Measurements from ENCODE around the gene UFD1.

The UFD1 gene

GRCh38 chr22:19494676-19495173, 15.7 kb upstream of the UFD1 start:
- no peak for DNase-seq

- DNase-seq = no peak
Observed at GRCh38 chr22:19494001-19494560, 15.1 kb upstream of the UFD1 start.

- no peak for DNase-seq
Observed at GRCh38 chr22:19492504-19493174, 13.6 kb upstream of the UFD1 start.

- no peak for DNase-seq
Observed at GRCh38 chr22:19490628-19491230, 11.7 kb upstream of the UFD1 start.

GRCh38 chr22:19488884-19489843, 10.2 kb upstream of the UFD1 start:
- no peak for DNase-seq

GRCh38 chr22:19488285-19488684, 9.3 kb upstream of the UFD1 start:
- no peak for DNase-seq

GRCh38 chr22:19483481-19484244, 4.7 kb upstream of the UFD1 start:
- no peak for DNase-seq

- no peak for DNase-seq
Observed at GRCh38 chr22:19482297-19482696, 3.3 kb upstream of the UFD1 start.

- no peak for DNase-seq
Observed at GRCh38 chr22:19480789-19481188, 1.8 kb upstream of the UFD1 start.

- no peak for DNase-seq
Observed at GRCh38 chr22:19480173-19480568, 1.2 kb upstream of the UFD1 start.

GRCh38 chr22:19479355-19480172, 571 bp upstream of the UFD1 start, which contains the start of gene CDC45:
TSS of gene CDC45 (plus strand) at chr22:19479920. CDS start at chr22:19479969, 49 bp downstream.
- DNase-seq = peak; percentile 93 to 94

GRCh38 chr22:19478045-19478900, 720 bp downstream of the UFD1 start:
- peak in 1 of 2 experiments; percentile 9 for DNase-seq

- DNase-seq = no peak
Observed at GRCh38 chr22:19477321-19478044, 1.5 kb downstream of the UFD1 start.

- no peak for DNase-seq
Observed at GRCh38 chr22:19476023-19476422, 3.0 kb downstream of the UFD1 start.

GRCh38 chr22:19473578-19473977, 5.4 kb downstream of the UFD1 start:
- DNase-seq = no peak

GRCh38 chr22:19472233-19472632, 6.8 kb downstream of the UFD1 start:
- DNase-seq = no peak

- no peak for DNase-seq
Observed at GRCh38 chr22:19471572-19471971, 7.4 kb downstream of the UFD1 start.

GRCh38 chr22:19470010-19470409, 9.0 kb downstream of the UFD1 start:
- DNase-seq = no peak

- DNase-seq = no peak
Observed at GRCh38 chr22:19469421-19469820, 9.6 kb downstream of the UFD1 start.

GRCh38 chr22:19467912-19468311, 11.1 kb downstream of the UFD1 start:
- no peak for DNase-seq

All from activated CD4-positive, alpha-beta T cell treated with anti-CD3 and anti-CD28 coated beads, Interleukin-2, amount 50 U/mL, for 4 hours (primary cell).